GM21360 (cell line): ENCODE data around the gene KPTN.

Source experiments
- ATAC-seq: cut with Tn5 transposase; IDR thresholded peaks from one replicate; pipeline ENCODE4 v1.9.1; 2021; ENCODE audit warnings: mild to moderate bottlenecking, moderate library complexity; ENCODE audit not compliant: unreplicated experiment

The KPTN gene

GRCh38 chr19:47483800-47484690 is at the start of gene KPTN:
KPTN (minus strand) TSS chr19:47484219; CDS start chr19:47484160, 59 bp downstream.
- ATAC-seq = peak; percentile 67

GRCh38 chr19:47531640-47532387 is 47.8 kb upstream of the KPTN start:
- no peak for ATAC-seq

- no peak for ATAC-seq
Measured at GRCh38 chr19:47529018-47529742, 45.2 kb upstream of the KPTN start.

GRCh38 chr19:47526798-47527197 is 42.8 kb upstream of the KPTN start:
- ATAC-seq = no peak

GRCh38 chr19:47523473-47523872 is 39.5 kb upstream of the KPTN start:
- ATAC-seq = no peak

- no peak for ATAC-seq
Measured at GRCh38 chr19:47521473-47522180, 37.6 kb upstream of the KPTN start.

- no peak for ATAC-seq
Measured at GRCh38 chr19:47520839-47521238, 36.8 kb upstream of the KPTN start.

- ATAC-seq = no peak
Measured at GRCh38 chr19:47520343-47520806, 36.4 kb upstream of the KPTN start.

- no peak for ATAC-seq
Measured at GRCh38 chr19:47518854-47519253, 34.8 kb upstream of the KPTN start.

- ATAC-seq = no peak
Measured at GRCh38 chr19:47518139-47518538, 34.1 kb upstream of the KPTN start.

GRCh38 chr19:47514869-47515588 is 31.0 kb upstream of the KPTN start, which contains the start of gene NAPA:
NAPA (minus strand) TSS chr19:47515063; CDS start chr19:47514940, 123 bp downstream.
- ATAC-seq = peak; percentile 73

- ATAC-seq = peak; percentile 4
Measured at GRCh38 chr19:47514151-47514868, 30.3 kb upstream of the KPTN start.

GRCh38 chr19:47512948-47513319 is 28.9 kb upstream of the KPTN start:
- ATAC-seq = no peak

- no peak for ATAC-seq
Measured at GRCh38 chr19:47512183-47512947, 28.3 kb upstream of the KPTN start.

GRCh38 chr19:47511681-47512080 is 27.7 kb upstream of the KPTN start:
- no peak for ATAC-seq

- ATAC-seq = no peak
Measured at GRCh38 chr19:47511128-47511517, 27.1 kb upstream of the KPTN start.

GRCh38 chr19:47510516-47511127 is 26.6 kb upstream of the KPTN start:
- ATAC-seq = no peak

GRCh38 chr19:47509973-47510372 is 26.0 kb upstream of the KPTN start:
- ATAC-seq = no peak
